Ishikawa (cell line): ENCODE data around the gene FARSA.

ENCODE experiments used
- EP300 ChIP-seq: IDR thresholded peaks from 2 replicates; pipeline ENCODE4 v1.6.1; 2012; ENCODE audit warnings: borderline replicate concordance
- FOXM1 ChIP-seq: IDR thresholded peaks from 2 replicates; pipeline ENCODE4 v1.6.1; 2012; ENCODE audit warnings: low read depth, borderline replicate concordance
- RAD21 ChIP-seq: IDR thresholded peaks from 2 replicates; pipeline ENCODE4 v1.6.1; 2012; ENCODE audit warnings: low read depth
- TAF1 ChIP-seq: IDR thresholded peaks from 2 replicates; pipeline ENCODE4 v1.6.1; 2012; ENCODE audit warnings: low read depth, mild to moderate bottlenecking
- TCF12 ChIP-seq: IDR thresholded peaks from 2 replicates; pipeline ENCODE4 v1.6.1; 2012; ENCODE audit warnings: low read depth
- TEAD4 ChIP-seq: IDR thresholded peaks from 2 replicates; pipeline ENCODE4 v1.6.1; 2012
- YY1 ChIP-seq: IDR thresholded peaks from 2 replicates; pipeline ENCODE4 v1.6.1; 2012; ENCODE audit warnings: low read depth
- ZBTB7A ChIP-seq: IDR thresholded peaks from 2 replicates; pipeline ENCODE4 v1.6.1; 2012; ENCODE audit warnings: low read depth
- TF ChIP-seq, protein P1 (sequence below): IDR thresholded peaks from 2 replicates; pipeline ENCODE4 v1.6.1; 2012; ENCODE audit warnings: low read depth, mild to moderate bottlenecking
- TF ChIP-seq, protein P2 (sequence below): IDR thresholded peaks from 2 replicates; pipeline ENCODE4 v1.6.1; 2012

DNA sequence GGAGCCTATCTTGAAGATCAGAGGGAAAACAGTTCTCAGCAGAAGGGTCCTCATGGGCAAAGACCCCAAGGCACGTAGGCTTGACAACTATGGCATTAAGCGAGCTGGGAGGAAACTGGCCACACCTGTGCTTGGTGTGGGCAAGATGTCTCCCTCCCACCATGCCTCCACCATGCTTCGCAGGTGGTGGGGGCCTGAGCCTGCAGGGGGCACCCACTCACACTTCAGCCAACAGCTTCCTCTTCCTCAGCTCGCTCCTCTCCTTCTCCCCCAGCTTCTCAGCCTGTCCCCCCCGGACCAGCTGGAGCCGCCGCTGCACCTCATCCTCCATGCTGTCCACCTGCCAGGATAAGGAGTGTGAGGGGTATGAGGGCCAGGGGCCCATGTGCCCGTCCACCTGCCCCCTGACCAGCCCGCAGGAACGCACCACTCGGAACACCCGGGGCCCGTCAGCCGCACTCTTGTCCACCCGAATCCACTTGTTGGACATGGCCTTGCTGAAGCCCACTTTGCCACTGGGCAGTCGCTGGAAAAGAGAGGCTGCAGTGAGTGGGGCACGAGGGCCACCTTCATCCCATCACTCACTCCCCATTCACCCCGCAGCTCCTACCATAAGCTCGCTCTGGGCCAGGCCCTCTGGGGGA is 3.4 kb downstream of the FARSA start:
- TF ChIP-seq, protein P1, sequence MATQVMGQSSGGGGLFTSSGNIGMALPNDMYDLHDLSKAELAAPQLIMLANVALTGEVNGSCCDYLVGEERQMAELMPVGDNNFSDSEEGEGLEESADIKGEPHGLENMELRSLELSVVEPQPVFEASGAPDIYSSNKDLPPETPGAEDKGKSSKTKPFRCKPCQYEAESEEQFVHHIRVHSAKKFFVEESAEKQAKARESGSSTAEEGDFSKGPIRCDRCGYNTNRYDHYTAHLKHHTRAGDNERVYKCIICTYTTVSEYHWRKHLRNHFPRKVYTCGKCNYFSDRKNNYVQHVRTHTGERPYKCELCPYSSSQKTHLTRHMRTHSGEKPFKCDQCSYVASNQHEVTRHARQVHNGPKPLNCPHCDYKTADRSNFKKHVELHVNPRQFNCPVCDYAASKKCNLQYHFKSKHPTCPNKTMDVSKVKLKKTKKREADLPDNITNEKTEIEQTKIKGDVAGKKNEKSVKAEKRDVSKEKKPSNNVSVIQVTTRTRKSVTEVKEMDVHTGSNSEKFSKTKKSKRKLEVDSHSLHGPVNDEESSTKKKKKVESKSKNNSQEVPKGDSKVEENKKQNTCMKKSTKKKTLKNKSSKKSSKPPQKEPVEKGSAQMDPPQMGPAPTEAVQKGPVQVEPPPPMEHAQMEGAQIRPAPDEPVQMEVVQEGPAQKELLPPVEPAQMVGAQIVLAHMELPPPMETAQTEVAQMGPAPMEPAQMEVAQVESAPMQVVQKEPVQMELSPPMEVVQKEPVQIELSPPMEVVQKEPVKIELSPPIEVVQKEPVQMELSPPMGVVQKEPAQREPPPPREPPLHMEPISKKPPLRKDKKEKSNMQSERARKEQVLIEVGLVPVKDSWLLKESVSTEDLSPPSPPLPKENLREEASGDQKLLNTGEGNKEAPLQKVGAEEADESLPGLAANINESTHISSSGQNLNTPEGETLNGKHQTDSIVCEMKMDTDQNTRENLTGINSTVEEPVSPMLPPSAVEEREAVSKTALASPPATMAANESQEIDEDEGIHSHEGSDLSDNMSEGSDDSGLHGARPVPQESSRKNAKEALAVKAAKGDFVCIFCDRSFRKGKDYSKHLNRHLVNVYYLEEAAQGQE: no peak
- TF ChIP-seq TEAD4 (no peak), FOXM1 (no peak), EP300 (no peak), RAD21 (no peak), ZBTB7A (no peak), TAF1 (no peak), TCF12 (no peak), YY1 (no peak)
- TF ChIP-seq, protein P2, sequence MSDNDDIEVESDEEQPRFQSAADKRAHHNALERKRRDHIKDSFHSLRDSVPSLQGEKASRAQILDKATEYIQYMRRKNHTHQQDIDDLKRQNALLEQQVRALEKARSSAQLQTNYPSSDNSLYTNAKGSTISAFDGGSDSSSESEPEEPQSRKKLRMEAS: no peak
